H1 (cell line): Measurements from ENCODE around the gene SKP2. TPM values are rescaled to one million over a fixed set of nuclear protein-coding genes. Genes with fewer than 3 reads are reported as not detected.

Source experiments
- CTCF ChIA-PET: fragments of 300-600 bp; sonication (Branson Sonifier 250); formaldehyde crosslinking; loops from one replicate; lab custom pipeline; 2021; ENCODE audit not compliant: partially characterized antibody; lab: Charles Lee
- POLR2A ChIA-PET: fragments of 300-600 bp; sonication (Branson Sonifier 250); formaldehyde crosslinking; loops from one replicate; lab custom pipeline; 2021; ENCODE audit warnings: inconsistent platforms; ENCODE audit not compliant: partially characterized antibody; lab: Charles Lee
- DNase-seq, 2 experiments: peaks; one replicate each; pipeline versions ENCODE4 v3.0.0 to v3.0.0-alpha.2; 2010 to 2022; ENCODE audit warnings: low spot score in 2 of 2, low read depth in 1 of 2, mixed read lengths in 1 of 2
- FAIRE-seq: peaks from 2 replicates; lab custom pipeline; 2011; peaks lifted over from hg19 to GRCh38; lab: Jason Lieb, UNC
- H2AFZ ChIP-seq: 2 replicates; pipeline ENCODE4 v1.8.1; 2012; ENCODE audit warnings: low read length, inconsistent platforms
- H2AK5ac ChIP-seq: 2 replicates; pipeline ENCODE4 v1.6.1; 2013; ENCODE audit warnings: low read depth, low read length
- H2BK120ac ChIP-seq: replicated peaks from 2 replicates; pipeline ENCODE3; 2013; ENCODE audit warnings: low read depth, low read length, inconsistent platforms
- H2BK12ac ChIP-seq: 2 replicates; pipeline ENCODE4 v1.6.1; 2013; ENCODE audit warnings: low read depth, low read length
- H2BK15ac ChIP-seq: 2 replicates; pipeline ENCODE4 v1.6.1; 2013; ENCODE audit warnings: low read length
- H2BK20ac ChIP-seq: 2 replicates; pipeline ENCODE4 v1.6.1; 2013; ENCODE audit warnings: low read length
- H2BK5ac ChIP-seq: 2 replicates; pipeline ENCODE4 v1.6.1; 2013; ENCODE audit warnings: low read depth, low read length
- H3K14ac ChIP-seq: 2 replicates; pipeline ENCODE4 v1.6.1; 2013; ENCODE audit warnings: inconsistent platforms; ENCODE audit not compliant: insufficient read length
- H3K18ac ChIP-seq: 2 replicates; pipeline ENCODE4 v1.6.1; 2013; ENCODE audit warnings: low read length; ENCODE audit errors: extremely low read depth
- H3K23ac ChIP-seq: 2 replicates; pipeline ENCODE4 v1.6.1; 2013; ENCODE audit warnings: inconsistent platforms; ENCODE audit not compliant: insufficient read length
- H3K23me2 ChIP-seq: 2 replicates; pipeline ENCODE4 v1.6.1; 2013; ENCODE audit warnings: low read depth, low read length
- H3K27ac ChIP-seq: 2 replicates; pipeline ENCODE4 v1.6.1; 2011; ENCODE audit warnings: low read depth, low read length, inconsistent platforms
- H3K27me3 ChIP-seq, 4 experiments: replicated peaks in 1 of 4; 1 replicate in 1 of 4; 2 replicates in 3 of 4; pipeline versions ENCODE4 v1.6.1 to v1.8.1; 2011 to 2013; ENCODE audit warnings: low read length in 3 of 4, mild to moderate bottlenecking in 3 of 4, inconsistent platforms in 2 of 4, mixed read lengths in 2 of 4, moderate library complexity in 1 of 4; ENCODE audit not compliant: control insufficient read depth in 3 of 4, insufficient read depth in 3 of 4; ENCODE audit errors: extremely low read depth in 1 of 4
- H3K36me3 ChIP-seq, 4 experiments: 2 replicates each; pipeline versions ENCODE4 v1.6.1 to v1.8.1; 2011 to 2013; ENCODE audit warnings: mild to moderate bottlenecking in 4 of 4, low read length in 3 of 4, moderate library complexity in 2 of 4, control low read depth in 1 of 4, inconsistent platforms in 1 of 4; ENCODE audit not compliant: insufficient read depth in 4 of 4, control insufficient read depth in 2 of 4
- H3K4ac ChIP-seq: replicated peaks from 2 replicates; pipeline ENCODE3; 2013; ENCODE audit warnings: low read length, low read depth, mixed read lengths, inconsistent platforms; ENCODE audit not compliant: insufficient read length
- H3K4me1 ChIP-seq, 4 experiments: replicated peaks in 1 of 4; 1 replicate in 1 of 4; 2 replicates in 3 of 4; pipeline versions ENCODE4 v1.6.1 to v1.8.1; 2011 to 2013; ENCODE audit warnings: low read length in 3 of 4, inconsistent platforms in 2 of 4, mixed read lengths in 1 of 4; ENCODE audit not compliant: insufficient read depth in 4 of 4, control insufficient read depth in 3 of 4
- H3K4me2 ChIP-seq, 2 experiments: 2 replicates each; pipeline versions ENCODE4 v1.6.1 to v1.8.1; 2011 to 2013; ENCODE audit warnings: low read depth in 2 of 2, low read length in 2 of 2, control low read depth in 1 of 2, inconsistent platforms in 1 of 2, mild to moderate bottlenecking in 1 of 2; ENCODE audit not compliant: insufficient read depth in 1 of 2
- H3K4me3 ChIP-seq, 4 experiments: fragments of 200-600, 300-600 bp in 1 of 4; sonication (generic), shearing (Covaris generic), sonication (Bioruptor Twin) in 1 of 4; 2 replicates each; pipeline versions ENCODE4 v1.5.1 to v1.8.1; 2011 to 2016; ENCODE audit warnings: low read length in 4 of 4, low read depth in 3 of 4, control low read depth in 2 of 4, inconsistent platforms in 2 of 4, mild to moderate bottlenecking in 2 of 4, mixed read lengths in 1 of 4, moderate library complexity in 1 of 4; ENCODE audit not compliant: insufficient read depth in 2 of 4; ENCODE audit errors: extremely low read depth in 1 of 4
- H3K56ac ChIP-seq: replicated peaks from 2 replicates; pipeline ENCODE3; 2013; ENCODE audit warnings: low read depth, mild to moderate bottlenecking, mixed read lengths, low read length, inconsistent platforms; ENCODE audit not compliant: insufficient read length
- H3K79me1 ChIP-seq: 2 replicates; pipeline ENCODE4 v1.6.1; 2013; ENCODE audit warnings: low read depth, low read length, control low read depth
- H3K79me2 ChIP-seq, 2 experiments: 2 replicates each; pipeline versions ENCODE4 v1.6.1 to v1.8.1; 2012 to 2013; ENCODE audit warnings: low read length in 2 of 2, mild to moderate bottlenecking in 2 of 2, inconsistent platforms in 1 of 2; ENCODE audit not compliant: insufficient read depth in 2 of 2, control insufficient read depth in 1 of 2
- H3K9ac ChIP-seq, 4 experiments: replicated peaks in 1 of 4; 1 replicate in 1 of 4; 2 replicates in 3 of 4; pipeline versions ENCODE4 v1.6.1 to v1.8.1; 2011 to 2013; ENCODE audit warnings: low read depth in 3 of 4, low read length in 3 of 4, control low read depth in 2 of 4, mild to moderate bottlenecking in 2 of 4, moderate library complexity in 2 of 4, inconsistent platforms in 1 of 4; ENCODE audit errors: extremely low read depth in 1 of 4
- H3K9me3 ChIP-seq, 2 experiments: 2 replicates each; pipeline versions ENCODE4 v1.6.1 to v1.8.1; 2012 to 2013; ENCODE audit warnings: mild to moderate bottlenecking in 2 of 2, moderate library complexity in 2 of 2, control low read depth in 1 of 2, inconsistent platforms in 1 of 2, low read depth in 1 of 2, low read length in 1 of 2, mixed read lengths in 1 of 2; ENCODE audit not compliant: insufficient read depth in 2 of 2
- H4K20me1 ChIP-seq, 2 experiments: replicated peaks in 1 of 2; 2 replicates each; pipeline versions ENCODE3 to v1.8.1; 2011 to 2013; ENCODE audit warnings: inconsistent platforms in 2 of 2, low read length in 2 of 2, mild to moderate bottlenecking in 1 of 2; ENCODE audit not compliant: insufficient read depth in 2 of 2, control insufficient read depth in 1 of 2
- H4K5ac ChIP-seq: 2 replicates; pipeline ENCODE4 v1.6.1; 2013; ENCODE audit warnings: low read length, low read depth, mixed read lengths, inconsistent platforms; ENCODE audit not compliant: insufficient read length
- H4K8ac ChIP-seq: 2 replicates; pipeline ENCODE4 v1.8.0; 2013; ENCODE audit warnings: mild to moderate bottlenecking, moderate library complexity, low read length, inconsistent platforms; ENCODE audit not compliant: insufficient read depth; ENCODE audit errors: extremely low read depth
- H4K91ac ChIP-seq: replicated peaks from 2 replicates; pipeline ENCODE3; 2013; ENCODE audit warnings: low read length, mixed read lengths, inconsistent platforms; ENCODE audit not compliant: insufficient read length
- ASH2L ChIP-seq: fragments of 200-600, 300-600 bp; sonication (generic); IDR thresholded peaks from one replicate; pipeline ENCODE4 v1.7.1; 2017; ENCODE audit warnings: low read length
- CHD2 ChIP-seq: IDR thresholded peaks from 2 replicates; pipeline ENCODE4 v1.6.1; 2012; ENCODE audit warnings: low read length, improper control_type of control experiment
- HDAC2 ChIP-seq, 2 experiments: fragments of 300-600 bp in 1 of 2; sonication (generic) in 1 of 2; IDR thresholded peaks; 2 replicates each; pipeline ENCODE4 v1.6.1; 2011 to 2012; ENCODE audit warnings: low read depth in 2 of 2, low read length in 2 of 2, mild to moderate bottlenecking in 2 of 2, moderate library complexity in 2 of 2, borderline replicate concordance in 1 of 2, inconsistent platforms in 1 of 2
- SRF ChIP-seq: IDR thresholded peaks from 2 replicates; pipeline ENCODE4 v1.6.1; 2011; ENCODE audit warnings: mild to moderate bottlenecking, low read depth, low read length, moderate library complexity
- WGBS, 2 experiments: shearing (Covaris generic) in 1 of 2; methylation state at CpG; one replicate each; pipeline versions ENCODE4 v1.1.6 to v1.1.7; 2013 to 2015; ENCODE audit warnings: low lambda C conversion rate in 2 of 2, mixed read lengths in 2 of 2, inconsistent platforms in 1 of 2, low coverage in 1 of 2, missing lambda C conversion rate in 1 of 2; ENCODE audit not compliant: insufficient replicate concordance in 2 of 2, insufficient coverage in 1 of 2, insufficient read length in 1 of 2; ENCODE audit errors: extremely low coverage in 1 of 2, missing lambda C conversion rate in 1 of 2; 5-methylcytosine and 5-hydroxymethylcytosine counted together
- polyA plus RNA-seq, 7 experiments: library from polyadenylated mRNA; depleted of rRNA in 3 of 7; stranded (reverse) in 5 of 7; unstranded in 2 of 7; fragments of >200 nt in 5 of 7; fragments of 200-250 nt in 2 of 7; gene quantifications; 1 replicate in 5 of 7; 2 replicates in 1 of 7; 4 replicates in 1 of 7; pipeline versions ENCODE4 v1.2.1 to v1.2.3, GENCODE V29; 2011 to 2013; ENCODE audit warnings: missing spikeins in 2 of 7, mixed read lengths in 2 of 7
- total RNA-seq: library from RNA; stranded (reverse); fragmentation: NEBNext Ultra II Directional; extraction: Animal tissue kit (Norgen Biotek cat#: 25700); gene quantifications from 2 replicates; pipeline ENCODE4 v1.2.1, GENCODE V29; 2021
- TF ChIP-seq, protein P1 (sequence below): IDR thresholded peaks from 2 replicates; pipeline ENCODE4 v1.6.1; 2012; ENCODE audit warnings: low read length, inconsistent platforms

SKP2 gene
- total and polyA plus RNA-seq, 2 of the 8 experiments (the other 6 are each of a cell fraction or from before 2014, with no cell fraction given): 49.9 to 104 TPM

DNA sequence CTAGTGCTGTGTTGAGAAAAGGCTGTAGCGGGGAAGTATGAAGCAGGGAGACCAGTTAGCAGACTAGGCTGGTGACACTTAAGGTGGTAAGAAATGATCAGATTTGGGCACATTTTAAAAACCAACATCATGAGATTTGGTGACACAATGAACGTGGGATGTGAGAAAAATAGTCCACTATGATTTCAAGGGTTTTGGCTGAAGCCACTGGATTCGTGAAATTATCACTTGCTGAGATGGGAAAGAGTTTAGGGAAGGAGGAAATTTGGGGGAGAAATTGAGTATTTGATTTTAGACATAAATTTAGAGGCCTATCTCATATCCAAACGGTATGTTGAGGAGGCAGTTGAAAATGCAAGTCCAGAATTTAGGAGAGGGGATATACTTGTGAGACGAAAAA is 23.1 kb downstream of the SKP2 start:
- H3K9me3 ChIP-seq: no peaks in the 10 kb centered on the region
- H2BK12ac ChIP-seq: no peak overlapping the region
- H2AFZ ChIP-seq: no peak overlapping the region
- TF ChIP-seq ASH2L (no peak), HDAC2 (IDR thresholded peaks at IDR 0.05; ENCODE audit: borderline replicate concordance in 1 of 2, low read depth in 2 of 2, low read length in 2 of 2) (no peak), SRF (no peak), CHD2 (no peak)
- TF ChIP-seq, protein P1, sequence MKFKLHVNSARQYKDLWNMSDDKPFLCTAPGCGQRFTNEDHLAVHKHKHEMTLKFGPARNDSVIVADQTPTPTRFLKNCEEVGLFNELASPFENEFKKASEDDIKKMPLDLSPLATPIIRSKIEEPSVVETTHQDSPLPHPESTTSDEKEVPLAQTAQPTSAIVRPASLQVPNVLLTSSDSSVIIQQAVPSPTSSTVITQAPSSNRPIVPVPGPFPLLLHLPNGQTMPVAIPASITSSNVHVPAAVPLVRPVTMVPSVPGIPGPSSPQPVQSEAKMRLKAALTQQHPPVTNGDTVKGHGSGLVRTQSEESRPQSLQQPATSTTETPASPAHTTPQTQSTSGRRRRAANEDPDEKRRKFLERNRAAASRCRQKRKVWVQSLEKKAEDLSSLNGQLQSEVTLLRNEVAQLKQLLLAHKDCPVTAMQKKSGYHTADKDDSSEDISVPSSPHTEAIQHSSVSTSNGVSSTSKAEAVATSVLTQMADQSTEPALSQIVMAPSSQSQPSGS: no peak
- no peak overlapping the region for H2AK5ac ChIP-seq
- no peaks in the 10 kb centered on the region for H3K79me1 ChIP-seq
- H4K8ac ChIP-seq: no peak overlapping the region
- H3K56ac ChIP-seq: no peak overlapping the region
- H2BK15ac ChIP-seq: no peak overlapping the region
- no peak for FAIRE-seq
- H3K4me1 ChIP-seq: no peaks in the 10 kb centered on the region
- 89% methylated on average over 5 of the region's 5 CpGs; no CpG with 5 or more reads in 1 of the 2 experiments for WGBS, 2 experiments
- peaks cover 12 to 80% (median 43%) of the 10 kb centered on the region in 4 experiments for H3K36me3 ChIP-seq
- CTCF ChIA-PET: no interaction called here
- H2BK120ac ChIP-seq: no peak overlapping the region
- no peak overlapping the region for H4K5ac ChIP-seq
- H3K4me3 ChIP-seq: no peak overlapping the region
- no peak overlapping the region for H4K91ac ChIP-seq
- no peak for DNase-seq
- no peak overlapping the region for H3K9ac ChIP-seq
- H3K27ac ChIP-seq: no peak overlapping the region
- no peak overlapping the region for H3K18ac ChIP-seq
- no peak overlapping the region for H3K14ac ChIP-seq
- H3K23me2 ChIP-seq: no peaks in the 10 kb centered on the region
- H2BK5ac ChIP-seq: no peak overlapping the region
- H2BK20ac ChIP-seq: no peak overlapping the region
- no peaks in the 10 kb centered on the region for H3K79me2 ChIP-seq
- H3K4me2 ChIP-seq: no peak overlapping the region
- H3K23ac ChIP-seq: no peak overlapping the region
- no peaks in the 10 kb centered on the region for H4K20me1 ChIP-seq
- POLR2A ChIA-PET: no interaction called here
- no peak overlapping the region for H3K4ac ChIP-seq
- H3K27me3 ChIP-seq: peaks cover 0 to 1% (median 0%) of the 10 kb centered on the region in 4 experiments; a peak in 1 of 7 replicates
